Spinal cord (tissue), 10 donors: ENCODE results near the gene GRIP1. TPM values are rescaled to one million over a fixed set of nuclear protein-coding genes. Genes with fewer than 3 reads are reported as not detected.

ENCODE experiments used
- DNase-seq, 6 donors: peaks; one replicate each; pipeline versions ENCODE4 v3.0.0 to v3.0.0-alpha.2; 2013 to 2015; ENCODE audit warnings: low spot score in 6 of 6, low read depth in 4 of 6
- H3K27ac ChIP-seq: one replicate; pipeline ENCODE4 v1.5.1; 2013; ENCODE audit warnings: low read depth, low read length, control low read depth
- H3K27me3 ChIP-seq: one replicate; pipeline ENCODE4 v1.6.1; 2013; ENCODE audit warnings: low read length; ENCODE audit not compliant: control insufficient read depth, insufficient read depth
- H3K36me3 ChIP-seq: one replicate; pipeline ENCODE4 v1.6.1; 2013; ENCODE audit warnings: low read length; ENCODE audit not compliant: control insufficient read depth, insufficient read depth
- H3K4me1 ChIP-seq: one replicate; pipeline ENCODE4 v1.6.1; 2013; ENCODE audit warnings: low read length; ENCODE audit not compliant: control insufficient read depth, insufficient read depth
- H3K4me3 ChIP-seq: one replicate; pipeline ENCODE4 v1.5.1; 2013; ENCODE audit warnings: low read depth, low read length, control low read depth
- H3K9me3 ChIP-seq: one replicate; pipeline ENCODE4 v1.6.1; 2013; ENCODE audit warnings: low read length; ENCODE audit not compliant: control insufficient read depth, insufficient read depth
- WGBS: methylation state at CpG from one replicate; pipeline ENCODE4 v1.1.5; 2013; ENCODE audit warnings: missing lambda C conversion rate; ENCODE audit not compliant: insufficient coverage; 5-methylcytosine and 5-hydroxymethylcytosine counted together
- polyA plus RNA-seq, 2 donors: library from polyadenylated mRNA; unstranded; fragments of 120-200 nt; gene quantifications; one replicate each; pipeline ENCODE4 v1.2.1, GENCODE V29; 2013; ENCODE audit not compliant: insufficient read length in 2 of 2
- total RNA-seq, 2 donors: library from RNA; depleted of rRNA in 1 of 2; stranded (reverse); fragments of 120-200 nt in 1 of 2; fragments of >200 nt in 1 of 2; gene quantifications; one replicate each; pipeline versions ENCODE4 v1.2.3 to v1.2.4, GENCODE V29; 2013 to 2014
- donor health status: healthy.

GRIP1 gene
- total and polyA plus RNA-seq, 4 donors: 25.1 to 33.4 (median 29.9) TPM

- Histone ChIP-seq H3K4me3 (no peak overlapping the region), H3K4me1 (no peaks in the 10 kb centered on the region), H3K27ac (no peak overlapping the region), H3K27me3 (no peaks in the 10 kb centered on the region), H3K36me3 (no peaks in the 10 kb centered on the region), H3K9me3 (no peaks in the 10 kb centered on the region)
- peak in 1 of 6 donors; percentile 61 for DNase-seq
- no CpG with 5 or more reads among the region's 3 CpGs for WGBS
Observed at GRCh38 chr12:66399911-66400306, 279.0 kb downstream of the GRIP1 start.

GRCh38 chr12:66398931-66399910 is 279.7 kb downstream of the GRIP1 start:
- no peaks in the 10 kb centered on the region for H3K27me3 ChIP-seq
- H3K36me3 ChIP-seq: no peaks in the 10 kb centered on the region
- H3K27ac ChIP-seq: no peak overlapping the region
- H3K4me3 ChIP-seq: no peak overlapping the region
- 61% methylated on average over 2 of the region's 10 CpGs for WGBS
- peak in 1 of 6 donors; percentile 88 for DNase-seq
- no peaks in the 10 kb centered on the region for H3K4me1 ChIP-seq
- no peaks in the 10 kb centered on the region for H3K9me3 ChIP-seq

- DNase-seq: peak in 1 of 6 donors; percentile 75
- Histone ChIP-seq H3K27me3 (no peaks in the 10 kb centered on the region), H3K9me3 (no peaks in the 10 kb centered on the region), H3K4me1 (no peaks in the 10 kb centered on the region), H3K36me3 (no peaks in the 10 kb centered on the region), H3K27ac (no peak overlapping the region), H3K4me3 (no peak overlapping the region)
- 64% methylated on average over 4 of the region's 5 CpGs for WGBS
Observed at GRCh38 chr12:66397574-66398290, 281.1 kb downstream of the GRIP1 start.

GRCh38 chr12:66393890-66394289 is 285.0 kb downstream of the GRIP1 start:
- H3K9me3 ChIP-seq: no peaks in the 10 kb centered on the region
- no peaks in the 10 kb centered on the region for H3K4me1 ChIP-seq
- no peak overlapping the region for H3K27ac ChIP-seq
- 50% methylated on average over 3 of the region's 5 CpGs for WGBS
- H3K4me3 ChIP-seq: no peak overlapping the region
- DNase-seq: peak in 1 of 6 donors; percentile 38
- peaks cover 6% of the 10 kb centered on the region for H3K36me3 ChIP-seq
- H3K27me3 ChIP-seq: no peaks in the 10 kb centered on the region

GRCh38 chr12:66392266-66392915 is 286.5 kb downstream of the GRIP1 start:
- 100% methylated on average over 1 of the region's 6 CpGs for WGBS
- H3K4me3 ChIP-seq: no peak overlapping the region

GRCh38 chr12:66388517-66388916 is 290.4 kb downstream of the GRIP1 start:
- no peak for DNase-seq
- WGBS: 83% methylated on average over 1 of the region's 2 CpGs
- H3K36me3 ChIP-seq: peaks cover 9% of the 10 kb centered on the region
- H3K27me3 ChIP-seq: no peaks in the 10 kb centered on the region
- no peak overlapping the region for H3K4me3 ChIP-seq
- no peak overlapping the region for H3K27ac ChIP-seq
- no peaks in the 10 kb centered on the region for H3K4me1 ChIP-seq
- no peaks in the 10 kb centered on the region for H3K9me3 ChIP-seq

More at GRCh38 chr12:66392266-66392915, 286.5 kb downstream of the GRIP1 start:
- no peaks in the 10 kb centered on the region for H3K9me3 ChIP-seq
- H3K27me3 ChIP-seq: no peaks in the 10 kb centered on the region
- peaks cover 6% of the 10 kb centered on the region for H3K36me3 ChIP-seq
- no peaks in the 10 kb centered on the region for H3K4me1 ChIP-seq
- no peak overlapping the region for H3K27ac ChIP-seq
- DNase-seq: peak in 1 of 6 donors; percentile 78

- no peaks in the 10 kb centered on the region for H3K4me1 ChIP-seq
- H3K9me3 ChIP-seq: no peaks in the 10 kb centered on the region
- peak in 1 of 6 donors; percentile 55 for DNase-seq
- H3K27ac ChIP-seq: no peak overlapping the region
- WGBS: 88% methylated on average over 1 of the region's 1 CpG
- no peaks in the 10 kb centered on the region for H3K27me3 ChIP-seq
- peaks cover 12% of the 10 kb centered on the region for H3K36me3 ChIP-seq
- H3K4me3 ChIP-seq: no peak overlapping the region
Observed at GRCh38 chr12:66387117-66387516, 291.8 kb downstream of the GRIP1 start.

GRCh38 chr12:66380769-66381535 is 297.9 kb downstream of the GRIP1 start:
- Histone ChIP-seq H3K36me3 (peaks cover 16% of the 10 kb centered on the region), H3K9me3 (no peaks in the 10 kb centered on the region), H3K27me3 (no peaks in the 10 kb centered on the region), H3K27ac (no peak overlapping the region), H3K4me3 (no peak overlapping the region), H3K4me1 (no peaks in the 10 kb centered on the region)
- 90% methylated on average over 2 of the region's 5 CpGs for WGBS
- DNase-seq: no peak

- no peak overlapping the region for H3K4me3 ChIP-seq
- H3K4me1 ChIP-seq: no peaks in the 10 kb centered on the region
- H3K27ac ChIP-seq: no peak overlapping the region
- 96% methylated on average over 3 of the region's 6 CpGs for WGBS
- no peaks in the 10 kb centered on the region for H3K9me3 ChIP-seq
- no peak for DNase-seq
- peaks cover 13% of the 10 kb centered on the region for H3K36me3 ChIP-seq
- H3K27me3 ChIP-seq: no peaks in the 10 kb centered on the region
Observed at GRCh38 chr12:66379616-66380015, 299.3 kb downstream of the GRIP1 start.
